GM18526 (cell line): ENCODE measurements around the gene SH3D21.

Source experiments
- POLR2A ChIP-seq: IDR thresholded peaks from 3 replicates; pipeline ENCODE4 v1.6.1; 2011; ENCODE audit not compliant: insufficient read length; ENCODE audit errors: extremely low read depth

The SH3D21 gene

DNA sequence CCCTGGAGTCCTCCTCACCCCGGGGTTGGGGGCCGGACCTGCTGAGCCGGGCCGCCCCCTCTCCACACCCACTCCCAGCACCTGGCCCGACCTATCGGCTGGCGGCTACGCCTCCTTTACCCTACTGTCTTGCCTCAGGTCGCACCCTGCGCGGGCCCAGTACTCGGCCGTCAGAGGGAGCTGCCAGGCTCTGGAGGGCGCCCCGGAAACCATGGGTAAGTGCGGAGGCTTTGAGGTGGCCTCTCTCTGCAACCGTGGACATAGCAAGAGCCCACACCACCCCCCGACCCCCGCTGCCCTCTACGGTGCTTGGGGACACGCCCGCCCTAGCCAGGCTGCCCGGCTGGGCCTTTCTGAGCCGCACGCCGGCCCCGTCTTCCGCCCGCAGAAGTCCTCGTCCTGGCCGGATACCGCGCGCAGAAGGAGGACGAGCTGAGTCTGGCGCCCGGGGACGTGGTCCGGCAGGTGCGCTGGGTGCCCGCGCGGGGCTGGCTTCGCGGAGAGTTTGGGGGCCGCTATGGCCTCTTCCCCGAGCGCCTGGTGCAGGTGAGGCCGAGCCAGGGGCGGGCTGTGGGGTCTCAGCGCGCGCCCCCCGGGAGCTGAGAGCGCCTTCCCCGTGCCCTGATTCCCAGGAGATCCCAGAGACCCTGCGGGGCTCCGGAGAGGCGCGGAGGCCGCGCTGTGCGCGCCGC lies at the start of gene SH3D21:
SH3D21 (plus strand) TSS at position 159 of the 692 bp plus-strand sequence; CDS start at position 212, 53 bp downstream.
- no peak for TF ChIP-seq POLR2A

DNA sequence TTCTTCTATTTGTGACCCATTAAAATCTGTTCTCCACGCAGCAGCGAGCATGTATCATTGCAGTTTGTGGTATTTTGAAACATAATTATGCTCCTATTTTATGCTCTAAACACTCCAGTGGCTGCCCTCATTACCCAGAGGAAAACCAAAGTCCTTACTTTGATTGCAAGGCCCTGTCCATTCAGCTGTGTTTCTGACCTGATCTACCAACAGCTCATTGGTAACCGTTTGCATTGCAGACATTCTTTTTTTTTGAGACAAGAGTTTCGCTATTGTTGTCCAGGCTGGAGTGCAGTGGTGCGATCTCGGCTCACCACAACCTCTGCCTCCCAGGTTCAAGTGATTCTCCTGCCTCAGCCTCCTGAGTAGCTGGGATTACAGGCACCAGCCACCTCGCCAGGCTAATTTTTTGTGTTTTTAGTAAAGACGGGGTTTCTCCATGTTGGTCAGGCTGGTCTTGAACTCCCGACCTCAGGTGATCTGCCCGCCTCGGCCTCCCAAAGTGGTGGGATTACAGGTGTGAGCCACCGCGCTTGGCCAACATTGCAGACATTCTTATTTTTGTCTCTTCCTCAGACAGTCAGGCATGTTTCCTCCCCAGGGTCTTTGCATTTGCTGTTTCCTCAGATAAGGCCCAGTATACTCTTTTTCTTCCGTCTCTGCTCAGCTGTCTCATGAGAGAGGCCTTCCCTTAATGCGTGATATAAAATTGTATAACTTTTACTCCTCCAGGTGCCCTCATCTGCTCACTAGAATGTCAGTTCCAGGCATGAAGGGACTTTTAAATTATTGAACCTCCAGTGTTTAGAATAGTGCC lies 49.4 kb upstream of the SH3D21 start:
- no peak for TF ChIP-seq POLR2A

DNA sequence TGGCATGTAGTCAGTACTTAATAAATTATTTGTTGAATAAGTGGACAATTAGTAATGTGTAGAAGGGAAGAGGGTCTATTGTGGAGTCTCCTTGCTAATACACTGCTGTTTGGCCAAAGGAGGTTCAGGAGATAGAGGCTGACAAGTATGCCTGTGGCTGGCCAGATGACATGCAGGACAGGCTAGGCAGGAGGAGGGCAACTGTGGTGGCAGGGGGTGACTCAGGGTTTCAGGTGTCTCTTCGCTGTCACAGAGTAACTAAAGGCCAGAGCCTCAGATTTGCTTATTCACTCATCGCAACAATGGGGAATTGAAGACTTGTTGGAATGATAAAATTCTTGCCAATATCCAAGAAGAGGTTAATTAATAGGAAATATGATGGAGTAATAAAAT lies 48.8 kb upstream of the SH3D21 start:
- TF ChIP-seq POLR2A = no peak

DNA sequence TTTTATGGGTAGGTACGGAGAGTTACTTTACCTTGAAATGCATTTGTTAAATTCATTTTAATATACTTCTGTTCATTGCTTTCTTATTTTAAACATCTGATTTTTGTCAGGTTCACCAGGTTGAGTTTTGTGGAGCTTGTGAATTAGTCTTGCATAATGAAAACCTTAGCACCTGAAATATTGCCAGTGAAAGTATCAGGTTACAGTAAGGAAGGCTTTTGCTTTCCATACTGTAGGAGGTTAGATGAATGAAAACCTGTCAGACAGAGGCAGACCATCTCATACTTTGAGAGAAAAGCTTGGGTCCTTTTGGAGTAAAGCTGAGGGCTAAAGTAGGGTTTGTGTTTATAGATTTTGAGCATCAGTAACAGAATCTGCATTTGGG lies 47.2 kb upstream of the SH3D21 start:
- TF ChIP-seq POLR2A = no peak

DNA sequence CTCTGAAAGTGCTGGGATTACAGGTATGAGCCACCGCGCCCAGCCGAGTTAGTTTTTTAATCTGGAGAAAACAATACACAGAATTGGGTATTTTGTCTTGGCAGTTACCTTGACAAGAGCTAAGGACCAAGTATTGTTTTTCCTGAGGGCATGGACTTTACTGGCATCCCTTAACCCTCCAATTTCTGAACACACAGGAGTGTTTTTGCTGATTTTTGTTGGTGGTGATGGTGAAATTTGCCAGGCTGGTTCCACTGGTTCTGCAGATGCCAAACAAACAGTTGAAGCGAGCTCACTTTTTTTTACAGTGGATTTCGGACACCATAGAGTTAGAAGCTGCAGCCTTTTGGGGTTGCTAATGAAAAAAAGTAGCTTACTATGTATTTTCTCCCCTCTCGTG lies 37.2 kb upstream of the SH3D21 start:
- no peak for TF ChIP-seq POLR2A

DNA sequence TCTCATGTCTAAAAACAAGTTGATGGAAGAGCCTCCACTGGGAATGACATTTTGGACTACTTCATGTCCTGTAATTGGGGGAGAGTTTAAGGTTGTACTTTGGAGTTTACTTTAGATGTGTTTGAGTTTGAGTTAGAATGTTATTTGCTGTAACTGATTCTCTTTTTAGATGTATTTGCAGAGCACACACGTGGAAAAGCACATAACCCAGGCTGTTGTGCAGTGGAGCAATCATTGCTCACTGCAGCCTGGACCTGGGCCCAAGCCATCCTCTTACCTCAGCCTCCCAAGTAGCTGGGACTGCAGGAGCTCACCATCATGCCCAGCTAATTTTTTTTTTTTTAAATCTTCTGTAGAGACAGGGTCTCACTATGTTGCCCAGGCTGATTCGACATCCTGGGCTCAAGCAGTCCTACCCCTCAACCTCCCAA lies 36.7 kb upstream of the SH3D21 start:
- TF ChIP-seq POLR2A = no peak

DNA sequence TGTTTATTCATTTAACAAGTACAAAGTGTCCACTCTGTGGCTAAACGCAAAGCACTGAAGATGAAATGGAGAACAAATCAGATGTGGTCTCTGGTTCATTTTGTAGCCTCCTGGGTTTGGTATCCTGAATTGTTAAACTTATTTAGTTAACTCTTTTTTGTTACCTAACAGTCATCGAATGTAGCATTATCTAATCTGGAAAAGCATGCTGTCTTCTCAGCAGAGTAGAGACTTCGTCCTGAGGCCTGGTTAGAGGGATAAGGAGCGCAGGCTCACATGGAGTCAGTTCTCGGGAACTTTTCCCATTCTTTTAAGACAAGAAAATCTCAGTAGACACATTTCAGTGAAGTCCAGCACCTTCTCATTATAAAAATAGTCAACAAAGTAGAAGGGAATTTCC lies 33.1 kb upstream of the SH3D21 start:
- no peak for TF ChIP-seq POLR2A

DNA sequence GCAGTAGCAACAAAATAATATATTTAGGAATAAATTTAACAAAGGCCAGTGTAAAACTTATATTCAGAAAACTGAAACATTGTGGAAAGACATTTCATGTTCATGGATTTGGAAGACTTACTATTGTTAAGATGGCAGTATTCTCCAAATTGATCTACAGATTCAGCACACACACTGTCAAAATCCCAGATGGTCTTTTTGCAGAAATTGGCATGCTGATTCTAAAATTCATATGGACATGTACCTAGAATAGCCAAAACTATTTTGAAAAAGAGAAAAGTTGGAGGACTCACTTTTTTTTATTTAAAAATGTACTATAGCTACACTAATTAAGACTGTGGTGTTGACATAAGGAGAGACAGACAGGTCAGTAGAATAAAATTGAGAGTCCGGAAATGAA lies 32.0 kb upstream of the SH3D21 start:
- TF ChIP-seq POLR2A = no peak

DNA sequence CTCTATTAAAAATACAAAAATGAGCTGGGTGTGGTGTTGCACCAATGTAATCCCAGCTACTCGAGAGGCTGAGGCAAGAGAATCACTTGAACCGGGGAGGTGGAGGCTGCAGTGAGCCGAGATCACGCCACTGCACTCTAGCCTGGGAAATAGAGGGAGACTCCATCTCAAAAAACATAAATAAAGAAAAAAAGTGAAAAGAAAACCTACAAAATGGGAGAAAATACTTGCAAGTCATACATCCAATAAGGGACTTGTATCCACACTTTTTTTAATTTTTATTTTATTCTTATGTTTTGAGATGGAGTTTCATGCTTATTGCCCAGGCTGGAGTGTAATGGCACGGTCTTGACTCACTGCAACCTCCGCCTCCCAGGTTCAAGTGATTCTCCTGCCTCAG lies 29.5 kb upstream of the SH3D21 start:
- TF ChIP-seq POLR2A = no peak

DNA sequence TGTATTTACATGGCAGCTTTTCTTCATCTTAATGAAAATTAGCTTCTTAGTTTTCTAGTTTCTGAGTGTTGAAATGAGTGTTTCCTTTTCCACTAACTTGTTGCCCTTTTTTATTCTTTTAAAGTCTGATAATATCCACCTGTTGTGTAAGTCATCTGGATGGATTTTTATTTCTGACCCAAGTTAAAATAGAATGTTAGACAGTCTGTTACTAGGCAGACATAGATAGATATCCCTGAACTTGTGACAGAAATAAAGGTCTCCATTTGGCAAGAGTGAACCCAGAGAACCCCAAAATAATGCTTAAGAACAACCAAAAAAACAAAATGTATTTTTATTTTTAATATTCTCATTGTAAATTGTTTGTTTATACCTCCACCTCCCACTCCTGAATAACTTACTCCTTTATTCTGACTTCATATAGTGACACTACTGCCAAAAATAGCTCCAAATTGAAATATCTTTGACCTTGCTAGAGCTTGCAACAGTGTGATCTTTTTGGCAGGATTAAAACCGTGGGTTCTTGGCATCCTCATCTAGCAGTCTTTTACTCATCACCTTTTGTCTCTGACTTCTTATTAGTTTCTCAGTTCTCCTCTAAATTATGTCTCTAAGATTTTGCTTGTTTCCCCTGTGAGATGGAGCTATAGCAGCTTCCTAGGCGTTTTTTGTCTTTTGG lies 26.9 kb upstream of the SH3D21 start:
- TF ChIP-seq POLR2A = no peak

DNA sequence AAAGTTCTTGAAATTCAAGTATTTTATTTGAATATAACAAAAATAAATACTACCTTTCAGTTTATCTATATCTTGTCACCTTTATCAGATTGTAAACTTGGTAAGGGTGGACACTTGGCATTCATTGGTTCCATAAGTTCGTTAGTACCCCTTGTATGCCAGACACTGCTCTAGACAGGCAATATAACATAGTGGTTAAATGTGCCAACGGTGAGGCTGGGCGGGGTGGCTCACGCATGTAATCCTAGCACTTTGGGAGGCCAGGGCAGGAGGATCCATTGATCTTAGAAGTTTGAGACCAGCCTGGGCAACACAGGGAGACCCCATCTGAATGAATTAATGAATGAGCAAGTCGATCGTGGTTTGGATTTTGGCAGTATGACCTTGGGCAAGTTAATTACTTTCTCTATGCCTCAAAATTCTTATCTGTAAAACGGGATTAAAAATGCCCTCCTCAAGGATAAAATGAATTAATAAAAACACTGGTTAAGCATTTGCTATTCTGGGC lies 26.3 kb upstream of the SH3D21 start:
- TF ChIP-seq POLR2A = no peak

DNA sequence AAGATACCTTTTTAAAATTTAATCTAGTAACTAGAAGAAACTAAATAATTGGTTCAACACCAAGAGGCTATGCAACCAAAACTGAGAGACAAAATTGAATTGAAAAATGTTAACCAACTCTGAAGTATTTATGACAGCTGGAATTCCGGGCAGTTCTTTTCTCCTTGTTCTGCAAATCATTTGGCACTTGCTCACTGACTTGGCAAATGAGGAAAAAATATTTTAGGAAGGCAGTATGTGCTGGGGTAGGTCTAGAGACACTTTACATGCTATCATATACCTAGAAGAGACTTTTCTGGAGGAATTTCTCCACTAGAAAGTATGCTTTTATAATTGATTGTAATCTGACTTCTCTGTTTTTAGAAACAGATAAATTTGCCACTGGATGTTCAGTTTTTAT lies 22.1 kb upstream of the SH3D21 start:
- no peak for TF ChIP-seq POLR2A

DNA sequence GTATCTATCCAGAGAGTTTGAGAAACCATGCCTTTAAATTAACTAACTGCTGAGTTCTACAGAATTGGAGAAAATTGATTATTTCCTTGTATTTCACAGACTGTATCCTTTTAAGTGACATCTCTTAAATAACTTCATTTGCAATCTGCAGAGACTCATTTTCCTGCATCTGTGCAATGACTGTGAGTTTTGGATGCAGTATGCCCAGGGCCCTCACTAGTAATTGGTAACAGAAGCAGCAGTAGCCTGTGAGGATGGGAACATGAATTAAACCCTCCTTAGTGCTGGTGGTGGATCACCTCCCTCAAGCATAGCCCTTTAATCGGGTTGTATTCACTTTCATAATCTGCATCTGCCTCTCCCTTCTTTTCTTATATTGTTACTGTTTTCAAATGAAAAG lies 21.7 kb upstream of the SH3D21 start:
- no peak for TF ChIP-seq POLR2A

DNA sequence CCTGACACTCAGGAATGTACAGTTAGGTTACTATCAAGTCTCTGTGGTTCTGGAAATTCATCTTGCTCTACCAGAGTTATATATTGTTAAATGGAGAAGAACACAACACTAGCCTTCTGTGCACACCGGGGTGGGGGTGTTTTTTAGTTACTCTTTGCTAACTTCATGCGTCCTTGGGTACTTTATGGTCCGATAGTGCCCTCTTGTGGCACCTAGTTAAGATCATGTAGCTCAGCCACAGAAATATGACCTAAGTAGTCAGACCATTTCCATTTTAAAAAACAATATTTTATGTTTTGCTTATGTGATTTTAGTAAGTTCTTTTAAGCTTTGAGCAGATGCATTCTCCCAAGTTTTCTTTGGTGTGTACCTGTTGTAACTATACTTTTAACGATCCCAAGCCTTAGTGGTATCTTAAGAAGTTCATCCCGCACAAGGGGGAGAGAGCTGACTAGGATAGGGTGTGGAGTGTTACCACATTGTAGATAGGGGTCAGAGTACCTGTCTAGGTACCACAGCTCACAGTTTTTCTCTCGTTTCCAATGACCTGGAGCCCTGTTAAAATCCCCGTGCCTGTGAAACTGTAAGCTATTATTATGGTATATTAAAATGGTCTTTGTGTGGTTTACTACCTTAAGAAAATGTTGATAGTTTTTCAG lies 20.6 kb upstream of the SH3D21 start:
- no peak for TF ChIP-seq POLR2A

DNA sequence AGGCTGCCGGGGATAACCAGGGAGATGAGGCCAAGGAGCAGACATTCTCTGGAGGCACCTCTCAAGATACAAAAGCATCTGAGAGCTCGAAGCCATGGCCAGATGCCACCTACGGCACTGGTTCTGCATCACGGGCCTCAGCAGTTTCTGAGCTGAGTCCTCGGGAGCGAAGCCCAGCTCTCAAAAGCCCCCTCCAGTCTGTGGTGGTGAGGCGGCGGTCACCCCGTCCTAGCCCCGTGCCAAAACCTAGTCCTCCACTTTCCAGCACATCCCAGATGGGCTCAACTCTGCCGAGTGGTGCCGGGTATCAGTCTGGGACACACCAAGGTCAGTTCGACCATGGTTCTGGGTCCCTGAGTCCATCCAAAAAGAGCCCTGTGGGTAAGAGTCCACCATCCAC lies 19.4 kb upstream of the SH3D21 start:
- no peak for TF ChIP-seq POLR2A
